GM19023 (cell line): ENCODE results near the gene ZBTB2.
"Not testable (repeated sequence)": the region's sequence is repeated elsewhere in the genome, so short reads cannot be mapped to it uniquely, and the experiment has no call there.

Experiments used
- ATAC-seq: cut with Tn5 transposase; IDR thresholded peaks from one replicate; pipeline ENCODE4 v1.9.1; 2021; ENCODE audit warnings: mild to moderate bottlenecking, moderate library complexity; ENCODE audit not compliant: unreplicated experiment

Gene ZBTB2

GRCh38 chr6:151403919-151404308 lies 12.6 kb upstream of the ZBTB2 start:
- ATAC-seq = no peak

GRCh38 chr6:151402228-151402627 lies 10.9 kb upstream of the ZBTB2 start:
- no peak for ATAC-seq

- ATAC-seq = no peak
These were observed 9.1 kb upstream of the ZBTB2 start for GRCh38 chr6:151400473-151400872.

- no peak for ATAC-seq
These were observed 8.3 kb upstream of the ZBTB2 start for GRCh38 chr6:151399679-151400078.

DNA sequence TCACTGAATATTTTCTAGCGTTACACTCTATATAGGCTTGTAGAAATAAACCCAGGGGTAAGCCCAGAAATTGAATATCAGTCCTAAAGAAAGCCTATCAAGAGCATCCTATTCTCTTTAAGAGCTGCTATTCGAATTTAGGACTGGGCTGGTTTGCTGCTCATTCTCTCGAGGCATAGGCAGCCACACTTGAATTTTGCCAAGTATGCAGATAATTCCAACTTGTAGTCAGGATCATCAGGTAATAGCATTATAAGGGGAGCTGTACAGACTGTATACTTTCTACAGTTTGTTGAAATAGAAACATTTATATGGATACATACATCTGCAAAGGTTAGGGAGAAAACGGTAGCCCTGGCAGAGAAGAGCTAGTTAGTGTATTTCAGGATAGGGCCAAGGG lies 2.1 kb upstream of the ZBTB2 start:
- ATAC-seq = no peak

- no peak for ATAC-seq
These were observed 1.1 kb upstream of the ZBTB2 start for GRCh38 chr6:151392427-151392826.

GRCh38 chr6:151390851-151391470 lies 398 bp downstream of the ZBTB2 start:
- ATAC-seq = peak; percentile 8

DNA sequence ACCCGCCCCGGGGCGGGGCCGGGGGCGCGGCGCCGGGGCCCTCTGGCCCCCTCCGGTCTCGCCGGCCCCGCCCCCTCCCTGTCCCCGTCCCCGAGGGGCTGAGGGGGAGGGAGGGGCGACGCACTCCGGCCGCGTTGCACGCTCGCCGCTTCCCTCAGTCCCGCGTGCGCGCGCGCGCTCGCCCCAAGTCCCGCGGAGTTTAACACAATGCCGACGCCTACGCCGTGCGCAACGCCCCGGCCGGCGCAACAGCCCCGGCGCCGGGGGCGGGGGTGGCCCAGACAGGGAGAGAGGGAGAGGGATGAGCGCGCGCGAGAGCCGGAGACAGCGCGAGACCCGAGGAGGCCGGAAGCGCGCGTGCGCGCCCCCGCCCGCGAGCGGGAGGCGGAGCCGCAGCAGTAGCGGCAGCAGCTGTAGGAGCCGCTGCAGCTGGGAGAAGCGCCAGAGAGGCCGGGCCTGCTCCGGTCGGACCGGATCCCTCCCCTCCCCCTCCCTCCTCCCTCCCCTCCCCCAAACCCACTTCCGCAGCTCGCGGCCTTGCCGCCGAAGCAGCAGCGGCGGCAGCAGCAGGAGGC lies 996 bp downstream of the ZBTB2 start:
- peak; percentile 82 for ATAC-seq

GRCh38 chr6:151389618-151390275 lies 1.6 kb downstream of the ZBTB2 start:
- peak; percentile 59 for ATAC-seq

- ATAC-seq = no peak
These were observed 2.3 kb downstream of the ZBTB2 start for GRCh38 chr6:151388997-151389617.

DNA sequence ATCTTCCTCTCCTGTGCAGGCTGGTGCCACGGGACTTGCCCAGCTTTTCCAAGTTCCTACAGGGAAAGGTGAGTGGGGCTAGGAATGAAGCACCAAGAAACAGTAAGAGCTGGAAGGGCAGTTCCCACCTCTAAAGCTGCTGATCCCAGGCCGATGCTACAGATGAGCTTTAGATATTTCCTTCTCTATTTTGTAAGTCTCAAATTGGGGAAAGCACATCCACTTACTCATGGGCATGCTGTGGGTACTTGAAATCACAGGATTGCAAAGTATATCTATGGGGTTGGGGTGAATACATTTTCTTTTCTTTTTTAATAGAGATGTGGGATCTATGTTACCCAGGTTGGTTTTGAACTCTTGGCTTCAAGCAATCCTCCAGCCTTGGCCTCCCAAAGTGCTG lies 3.1 kb downstream of the ZBTB2 start:
- no peak for ATAC-seq

- no peak for ATAC-seq
These were observed 4.0 kb downstream of the ZBTB2 start for GRCh38 chr6:151387175-151387970.

- no peak for ATAC-seq
These were observed 6.2 kb downstream of the ZBTB2 start for GRCh38 chr6:151385177-151385576.

GRCh38 chr6:151384151-151384550 lies 7.2 kb downstream of the ZBTB2 start:
- no peak for ATAC-seq

DNA sequence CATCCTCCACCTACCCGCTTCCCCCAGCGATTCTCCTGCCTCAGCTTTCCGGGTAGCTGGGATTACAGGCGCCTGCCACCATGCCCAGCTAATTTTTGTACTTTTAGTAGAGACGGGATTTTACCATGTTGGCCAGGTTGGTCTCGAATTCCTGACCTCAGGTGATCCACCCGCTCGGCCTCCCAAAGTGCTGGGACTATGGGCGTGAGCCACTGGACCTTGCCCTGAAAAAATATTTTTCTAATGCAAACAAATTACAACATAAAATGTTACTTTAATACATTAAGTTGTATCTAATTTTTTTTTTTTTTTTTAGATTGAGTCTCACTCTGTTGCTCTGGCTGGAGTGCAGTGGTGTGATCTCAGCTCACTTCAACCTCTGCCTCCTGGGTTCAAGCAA lies 8.7 kb downstream of the ZBTB2 start:
- not testable (repeated sequence) for ATAC-seq

DNA sequence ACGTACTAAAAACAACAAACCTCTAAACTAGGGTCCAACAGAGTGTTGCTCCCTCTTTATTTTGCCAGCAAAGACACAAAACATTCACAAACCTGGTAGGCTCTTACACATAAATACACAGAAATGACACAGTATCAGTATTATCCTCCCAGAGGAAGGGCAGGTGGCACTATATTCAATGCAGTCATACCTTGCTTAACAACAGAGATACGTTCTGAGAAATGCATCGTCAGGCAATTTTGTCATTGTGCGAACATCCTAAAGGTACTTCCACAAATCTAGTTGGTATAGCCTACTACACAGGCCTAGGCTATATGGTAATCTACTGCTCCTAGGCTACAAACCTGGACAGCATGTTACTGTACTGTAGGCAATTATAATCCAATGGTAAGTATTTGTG lies 9.6 kb downstream of the ZBTB2 start:
- no peak for ATAC-seq

DNA sequence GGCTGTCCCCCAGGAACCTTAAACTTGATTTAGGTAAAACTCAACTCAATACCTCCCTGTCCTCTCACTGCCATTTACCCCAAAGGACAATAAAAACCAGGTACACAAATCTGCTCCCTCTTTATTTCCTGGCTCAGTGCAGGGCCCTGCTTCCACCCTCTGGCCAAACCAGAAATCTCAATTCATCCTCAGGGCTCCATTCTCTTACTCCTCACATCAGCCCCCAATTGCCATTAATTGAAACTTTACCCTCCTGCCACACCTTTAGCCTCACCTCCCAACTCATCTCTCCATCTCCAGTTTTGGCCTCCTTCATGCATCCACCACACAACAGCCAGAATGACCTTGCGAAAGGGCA lies 10.5 kb downstream of the ZBTB2 start:
- no peak for ATAC-seq

DNA sequence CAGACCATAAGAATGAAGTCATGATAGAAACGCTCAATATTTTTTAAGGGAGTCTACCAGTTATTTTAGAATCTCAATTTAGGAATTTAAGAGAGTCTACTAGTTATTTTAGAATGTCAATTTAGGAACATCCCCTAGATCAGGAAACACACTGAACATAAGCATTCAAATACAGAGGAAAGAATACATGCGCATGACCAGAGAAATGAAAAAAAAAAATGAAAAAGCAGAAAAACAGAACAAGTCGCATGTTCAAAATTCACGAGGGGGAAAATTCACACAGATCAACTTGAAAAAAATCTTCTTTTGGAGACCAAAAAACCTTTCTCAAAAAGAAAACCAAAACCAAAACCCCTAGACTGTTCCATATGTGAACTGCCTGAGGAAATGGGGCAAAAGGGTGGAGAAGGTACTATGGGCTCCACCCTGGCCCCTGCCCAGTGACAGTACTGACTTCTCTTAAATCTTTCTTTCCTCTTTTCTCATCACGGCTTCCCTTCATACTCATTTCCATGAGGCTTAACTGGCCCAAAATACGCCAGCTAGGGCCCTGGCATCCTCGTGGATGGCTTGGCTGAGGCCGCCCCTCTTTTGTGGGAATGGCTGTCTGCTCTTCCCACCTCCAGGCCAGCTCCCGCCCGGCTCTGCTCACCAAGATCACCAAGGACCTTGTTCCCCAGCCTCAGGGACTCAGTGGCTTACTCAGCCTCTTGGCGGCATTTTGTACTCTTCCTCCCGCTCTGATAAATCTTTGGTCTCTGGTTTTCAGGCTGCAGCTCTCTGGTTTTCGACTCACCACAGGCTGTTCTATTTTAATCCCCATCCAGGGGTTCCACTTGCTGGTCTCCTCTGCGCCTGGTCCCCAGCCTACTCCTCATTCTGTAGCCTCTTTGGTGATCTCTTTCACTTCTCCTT lies 11.2 kb downstream of the ZBTB2 start:
- peak; percentile 63 for ATAC-seq

GRCh38 chr6:151377095-151377494 lies 14.3 kb downstream of the ZBTB2 start:
- no peak for ATAC-seq

- no peak for ATAC-seq
These were observed 14.9 kb downstream of the ZBTB2 start for GRCh38 chr6:151376440-151376839.
